Measurements from ENCODE around the gene C1orf35. TPM values are rescaled to one million over a fixed set of nuclear protein-coding genes. Genes with fewer than 3 reads are reported as not detected.
A peak's percentile ranks its signal among the peaks of the same experiment; 100 is the strongest.

Gene C1orf35
- total RNA-seq, 1 experiment from 2014 or later: 63.3 TPM

- ATAC-seq (no peak), DNase-seq (no peak)
- intact Hi-C loops (cut with micrococcal nuclease): no loop called here
- Histone ChIP-seq H3K36me3 (ENCODE audit: low read depth, low read length) (peaks cover 86% of the 10 kb centered on the region), H3K9me2 (replicated peaks; ENCODE audit: low read length) (no peaks in the 10 kb centered on the region), H3K27me3 (ENCODE audit: low read length) (no peaks in the 10 kb centered on the region), H3K27ac (ENCODE audit: low read length) (no peak overlapping the region), H3K9me3 (ENCODE audit: low read length) (no peaks in the 10 kb centered on the region), H2AFZ (ENCODE audit: low read length) (no peak overlapping the region), H3K4me2 (ENCODE audit: low read length) (no peak overlapping the region), H3K9ac (ENCODE audit: low read length) (no peak overlapping the region), H3K4me3 (ENCODE audit: low read length) (no peak overlapping the region), H3K79me2 (ENCODE audit: low read length) (peaks cover 100% of the 10 kb centered on the region), H4K20me1 (ENCODE audit: low read length) (peaks cover 99% of the 10 kb centered on the region), H3F3A (ENCODE audit: low read length, unreplicated experiment) (no peaks in the 10 kb centered on the region), H3K4me1 (ENCODE audit: insufficient read depth, low read length) (peaks cover 27% of the 10 kb centered on the region)
- TF ChIP-seq EZH2 (IDR thresholded peaks at IDR 0.05; ENCODE audit: low read length, unreplicated experiment): no peak
- TF ChIP-seq CTCF (conservative IDR thresholded peaks at IDR 0.05; ENCODE audit: low read depth, low read length): no peak
- no peak for TF ChIP-seq EZH2phosphoT487 (IDR thresholded peaks at IDR 0.05; ENCODE audit: borderline replicate concordance, low read length)
- CTCF ChIA-PET: no interaction called here
- POLR2A ChIA-PET (ENCODE audit: unreplicated experiment): no interaction called here
- no TSS peak for BruUV-seq (replicated peaks)
These were observed 8.6 kb downstream of the C1orf35 start for GRCh38 chr1:228094432-228095016.

GRCh38 chr1:228093050-228093906 is 9.8 kb downstream of the C1orf35 start:
- no peak overlapping the region for H3K9ac ChIP-seq (ENCODE audit: low read length)
- no TSS peak for BruUV-seq (replicated peaks)
- CTCF ChIA-PET: interaction anchor here (0.7 kb wide), 1 partner anchor 612 kb away, joined by 3 read pairs; no protein-coding TSS in a partner anchor
- H3K27me3 ChIP-seq (ENCODE audit: low read length): no peaks in the 10 kb centered on the region
- intact Hi-C loops (cut with micrococcal nuclease): no loop called here
- no peaks in the 10 kb centered on the region for H3F3A ChIP-seq (ENCODE audit: low read length, unreplicated experiment)
- no peak overlapping the region for H2AFZ ChIP-seq (ENCODE audit: low read length)
- no peak overlapping the region for H3K4me3 ChIP-seq (ENCODE audit: low read length)
- no peak overlapping the region for H3K4me2 ChIP-seq (ENCODE audit: low read length)
- TF ChIP-seq CTCF (conservative IDR thresholded peaks at IDR 0.05; ENCODE audit: low read depth, low read length) (no peak), EZH2 (IDR thresholded peaks at IDR 0.05; ENCODE audit: low read length, unreplicated experiment) (no peak), EZH2phosphoT487 (IDR thresholded peaks at IDR 0.05; ENCODE audit: borderline replicate concordance, low read length) (no peak)
- DNase-seq: peak; percentile 53
- POLR2A ChIA-PET (ENCODE audit: unreplicated experiment): interaction anchor here (0.6 kb wide), 1 partner anchor 11 kb away, joined by 4 read pairs; no protein-coding TSS in a partner anchor
- H3K4me1 ChIP-seq (ENCODE audit: insufficient read depth, low read length): peaks cover 39% of the 10 kb centered on the region
- H3K9me2 ChIP-seq (replicated peaks; ENCODE audit: low read length): no peaks in the 10 kb centered on the region
- ATAC-seq: no peak
- peaks cover 99% of the 10 kb centered on the region for H4K20me1 ChIP-seq (ENCODE audit: low read length)
- no peaks in the 10 kb centered on the region for H3K9me3 ChIP-seq (ENCODE audit: low read length)
- H3K36me3 ChIP-seq (ENCODE audit: low read depth, low read length): peaks cover 86% of the 10 kb centered on the region
- H3K27ac ChIP-seq (ENCODE audit: low read length): no peak overlapping the region
- peaks cover 100% of the 10 kb centered on the region for H3K79me2 ChIP-seq (ENCODE audit: low read length)

Data from PC-3 (cell line).